GM12878 (cell line): ENCODE measurements around the gene PSIP1. TPM values are rescaled to one million over a fixed set of nuclear protein-coding genes. Genes with fewer than 3 reads are reported as not detected.

Experiments
- BMI1 ChIP-seq: fragments of 450-650 bp; IDR thresholded peaks from 2 replicates; pipeline ENCODE4 v1.6.1; 2016; ENCODE audit warnings: mild to moderate bottlenecking, moderate library complexity, borderline replicate concordance
- CREM ChIP-seq: IDR thresholded peaks from 2 replicates; pipeline ENCODE4 v1.6.1; 2014; ENCODE audit warnings: antibody characterized with exemption, low read depth
- ELK1 ChIP-seq: IDR thresholded peaks from 2 replicates; pipeline ENCODE4 v1.6.1; 2012; ENCODE audit warnings: low read depth, low read length, improper control_type of control experiment
- IRF3 ChIP-seq: fragments of 450-650 bp; IDR thresholded peaks from 2 replicates; pipeline ENCODE4 v1.6.1; 2014; ENCODE audit warnings: mild to moderate bottlenecking
- LARP7 ChIP-seq: fragments of 450-650 bp; IDR thresholded peaks from 2 replicates; pipeline ENCODE4 v1.6.1; 2017; ENCODE audit warnings: mild to moderate bottlenecking
- MYC ChIP-seq: IDR thresholded peaks from 2 replicates; pipeline ENCODE4 v1.6.1; 2011; ENCODE audit warnings: mild to moderate bottlenecking, low read length, moderate library complexity, inconsistent platforms; ENCODE audit not compliant: insufficient read depth, insufficient replicate concordance, insufficient read length, severe bottlenecking
- PAX8 ChIP-seq: fragments of 450-650 bp; IDR thresholded peaks from 2 replicates; pipeline ENCODE4 v1.6.1; 2017; ENCODE audit warnings: mild to moderate bottlenecking, moderate library complexity
- PBX3 ChIP-seq: IDR thresholded peaks from 2 replicates; pipeline ENCODE4 v1.6.1; 2011; ENCODE audit warnings: mild to moderate bottlenecking, low read depth, low read length, moderate library complexity; ENCODE audit not compliant: insufficient replicate concordance
- TAF1 ChIP-seq: IDR thresholded peaks from 2 replicates; pipeline ENCODE4 v1.6.1; 2011; ENCODE audit warnings: mild to moderate bottlenecking, low read depth, low read length, borderline replicate concordance
- TBL1XR1 ChIP-seq: IDR thresholded peaks from 2 replicates; pipeline ENCODE4 v1.6.1; 2012; ENCODE audit warnings: low read depth, low read length, improper control_type of control experiment
- YY1 ChIP-seq: IDR thresholded peaks from 2 replicates; pipeline ENCODE4 v1.6.1; 2011; ENCODE audit warnings: low read depth, mild to moderate bottlenecking, low read length
- ZNF217 ChIP-seq: fragments of 450-650 bp; IDR thresholded peaks from 2 replicates; pipeline ENCODE4 v1.6.1; 2017; ENCODE audit warnings: antibody characterized with exemption, mild to moderate bottlenecking
- ZSCAN29 ChIP-seq: fragments of 450-650 bp; IDR thresholded peaks from 2 replicates; pipeline ENCODE4 v1.6.1; 2017; ENCODE audit warnings: mild to moderate bottlenecking, moderate library complexity
- polyA plus RNA-seq, 11 experiments: library from polyadenylated mRNA; depleted of rRNA in 4 of 11; unstranded in 6 of 11; stranded (reverse) in 5 of 11; fragments of >200 nt; fragmentation: Nextera tagmentation in 4 of 11; fragmentation: Illumina TruSeq in 1 of 11; extraction: Ambion mirVana in 4 of 11; extraction: Trizol in 1 of 11; gene quantifications; 1 replicate in 1 of 11; 2 replicates in 10 of 11; pipeline versions ENCODE4 v1.2.1 to v1.2.3, GENCODE V29; 2011 to 2016; ENCODE audit warnings: inconsistent platforms in 2 of 11, missing spikeins in 2 of 11, low read depth in 1 of 11
- total RNA-seq, 4 experiments: library from RNA; depleted of rRNA in 3 of 4; stranded (reverse); fragments of >200 nt in 3 of 4; fragmentation: Illumina TruSeq in 1 of 4; extraction: Trizol in 1 of 4; gene quantifications; 2 replicates each; pipeline versions ENCODE4 v1.2.1 to v1.2.3, GENCODE V29; 2013 to 2021

PSIP1 gene
- total and polyA plus RNA-seq, 10 of the 15 experiments (the other 5 are each of a cell fraction or from before 2014, with no cell fraction given), result 75.5 to 299 (median 173) TPM

GRCh38 chr9:15510789-15511575 is at the start of gene PSIP1 (continued):
- TF ChIP-seq MYC (no peak), TAF1 (peak; percentile 92), LARP7 (peak; percentile 100), PBX3 (no peak), ZSCAN29 (peak; percentile 84), YY1 (peak; percentile 20; the same call in 1 of the 2 replicates), ZNF217 (peak; percentile 87; the same call in 1 of the 2 replicates), TBL1XR1 (0 out of 2 replicates have a peak, but pooled peaks have one; percentile 35), PAX8 (no peak), IRF3 (no peak), CREM (peak; percentile 54), BMI1 (no peak), ELK1 (peak; percentile 2; the same call in 1 of the 2 replicates)
